ENCODE results near the gene SYNE2.
"Not testable (repeated sequence)": the region's sequence is repeated elsewhere in the genome, so short reads cannot be mapped to it uniquely, and the experiment has no call there.

SYNE2 gene

DNA sequence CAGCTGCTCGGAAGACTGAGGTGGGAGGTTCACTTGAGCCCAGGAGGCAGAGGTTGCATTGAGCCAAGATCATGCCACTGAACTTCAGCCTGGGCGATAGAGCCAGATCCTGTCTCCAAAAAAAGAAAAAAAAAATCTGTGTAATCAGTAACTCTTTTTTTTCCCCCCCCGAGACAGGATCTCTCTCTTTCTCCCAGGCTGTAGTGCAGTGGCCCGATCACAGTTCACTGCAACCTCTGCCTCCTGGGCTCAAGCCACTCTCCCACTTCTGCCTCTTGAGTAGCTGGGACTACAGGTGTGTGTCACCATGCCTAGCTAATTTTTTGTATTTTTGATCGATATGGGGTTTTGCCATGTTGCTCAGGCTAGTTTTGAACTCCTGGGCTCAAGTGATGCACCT lies 113.6 kb downstream of the SYNE2 start:
- DNase-seq = no peak

DNA sequence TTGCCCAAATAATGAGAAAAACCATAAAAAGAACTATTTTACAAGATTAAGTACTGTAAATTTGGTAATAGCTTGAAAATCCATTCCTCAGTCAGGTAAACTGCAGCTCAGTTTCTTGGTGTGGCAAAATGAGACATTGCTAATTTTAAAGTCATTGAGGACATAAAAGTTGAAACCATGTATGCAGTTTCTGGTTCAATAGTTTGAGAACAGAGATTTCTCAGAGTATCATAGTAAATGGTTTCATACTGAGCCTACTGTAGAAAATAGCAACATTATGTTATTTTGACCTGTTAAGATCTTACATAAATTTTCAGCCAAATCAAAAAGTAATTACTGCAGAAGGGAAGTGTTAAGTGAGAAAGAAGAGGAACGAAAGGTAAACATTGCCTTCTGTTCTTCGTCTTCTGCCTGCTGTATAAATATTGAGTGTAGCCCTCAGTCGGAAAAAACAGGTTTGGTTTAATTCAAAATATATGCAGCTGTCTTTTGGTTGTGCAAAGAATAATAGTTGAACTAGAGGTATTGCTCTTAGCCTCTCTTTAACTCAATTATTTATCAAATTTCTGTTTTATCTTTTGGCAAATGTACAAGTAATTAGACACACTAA lies 119.6 kb downstream of the SYNE2 start:
- no peak for DNase-seq

DNA sequence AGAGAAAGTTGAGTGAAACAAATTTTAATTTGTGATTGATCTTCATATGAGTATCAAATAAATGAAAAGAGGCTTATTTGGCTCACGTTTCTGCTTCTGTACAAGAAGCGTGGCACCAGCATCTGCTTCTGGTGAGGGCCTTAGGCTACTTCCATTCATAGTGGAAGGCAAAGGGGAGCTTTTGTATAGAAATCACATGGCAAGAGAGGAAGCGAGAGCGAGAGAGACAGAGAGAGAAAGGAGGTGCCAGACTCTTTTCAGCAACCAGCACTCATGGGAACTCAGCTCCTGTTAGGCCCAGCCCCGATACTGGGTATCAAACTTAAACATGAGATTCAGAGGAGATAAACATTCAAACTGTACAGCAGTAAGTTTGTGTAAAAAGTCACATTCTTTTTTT lies 121.4 kb downstream of the SYNE2 start:
- no peak for DNase-seq

DNA sequence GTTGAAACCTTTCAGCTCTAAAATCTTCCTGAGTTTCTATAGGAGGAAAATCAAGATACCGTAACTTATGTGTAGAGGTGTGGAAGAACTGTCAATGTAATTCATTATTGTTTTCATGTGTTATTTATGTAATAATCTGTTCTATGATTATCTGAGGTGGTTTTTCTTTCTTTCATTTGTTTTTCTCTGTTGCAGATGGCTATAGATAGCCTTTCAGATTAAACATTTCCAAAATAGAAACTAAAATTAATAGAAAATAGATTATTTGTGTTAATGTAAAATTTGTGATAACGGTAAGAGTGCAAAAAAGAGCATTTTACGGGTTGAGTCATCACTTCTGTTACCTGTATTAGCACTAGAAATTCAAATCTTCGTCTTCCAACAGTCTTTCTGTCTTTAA lies 128.8 kb downstream of the SYNE2 start:
- DNase-seq = no peak

DNA sequence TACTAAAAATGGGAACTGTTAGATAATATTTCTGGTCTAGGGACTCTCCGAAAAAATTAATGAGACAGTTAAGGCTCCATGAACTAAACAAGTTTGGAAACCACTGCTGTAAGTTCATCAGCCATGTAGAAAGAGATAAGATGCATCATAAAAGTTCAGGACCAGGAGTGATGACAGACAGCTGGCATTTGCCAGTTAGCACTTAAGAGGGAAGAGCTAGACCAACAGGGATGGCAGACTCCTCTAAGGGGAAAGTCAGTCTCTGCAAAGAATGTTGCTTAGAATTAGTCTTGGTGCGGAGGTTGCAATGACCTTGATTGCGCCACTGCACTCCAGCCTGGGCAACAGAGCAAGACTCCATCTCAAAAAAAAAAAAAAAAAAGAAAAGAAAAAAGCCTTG lies 129.4 kb downstream of the SYNE2 start:
- DNase-seq = no peak

DNA sequence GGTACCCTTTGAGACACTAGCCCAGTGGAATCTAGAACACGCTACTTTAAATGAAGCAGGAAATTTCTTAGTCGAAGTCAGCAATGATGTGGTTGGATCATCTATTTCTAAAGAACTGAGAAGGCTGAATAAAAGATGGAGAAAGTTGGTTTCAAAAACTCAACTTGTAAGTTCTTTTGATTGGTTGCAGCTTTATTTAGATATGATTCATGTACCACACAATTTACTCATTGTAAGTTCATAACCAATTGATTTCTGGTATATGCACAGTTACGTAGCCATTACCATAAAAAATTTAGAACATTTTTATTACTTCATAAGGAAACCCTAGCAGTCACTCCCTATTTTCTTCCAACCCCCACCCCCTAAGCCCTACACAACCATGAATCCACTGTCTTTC lies 129.8 kb downstream of the SYNE2 start:
- no peak for DNase-seq

DNA sequence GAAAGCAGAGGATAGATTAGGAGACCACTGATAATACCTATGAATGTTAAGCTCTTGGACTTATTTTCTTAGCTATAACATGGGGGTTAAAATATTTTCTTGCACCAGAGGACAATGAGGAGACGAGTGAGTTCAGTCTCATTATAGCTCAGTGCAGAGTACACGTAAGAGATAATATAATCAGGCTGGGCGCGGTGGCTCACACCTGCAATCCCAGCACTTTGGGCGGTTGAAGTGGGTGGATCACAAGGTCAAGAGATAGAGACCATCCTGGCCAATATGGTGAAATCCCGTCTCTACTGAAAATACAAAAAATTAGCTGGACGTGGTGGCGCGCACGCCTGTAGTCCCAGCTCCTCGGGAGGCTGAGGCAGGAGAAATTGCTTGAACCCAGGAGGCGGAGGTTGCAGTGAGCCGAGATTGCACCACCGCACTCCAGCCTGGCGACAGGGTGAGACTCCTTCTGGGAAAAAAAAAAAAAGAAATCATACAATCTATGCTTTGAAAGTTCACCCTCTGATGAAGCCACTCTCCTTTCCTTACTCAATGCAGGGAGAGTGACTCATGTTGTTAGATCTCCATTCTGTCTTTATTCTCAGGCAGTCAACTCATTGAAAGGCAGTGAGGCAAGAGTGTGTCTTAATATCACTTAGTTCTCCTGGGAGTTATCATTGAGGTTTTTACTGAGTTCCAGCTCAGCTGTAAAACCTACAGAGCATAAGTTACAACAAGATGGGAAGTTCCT lies 134.2 kb downstream of the SYNE2 start:
- DNase-seq = no peak

DNA sequence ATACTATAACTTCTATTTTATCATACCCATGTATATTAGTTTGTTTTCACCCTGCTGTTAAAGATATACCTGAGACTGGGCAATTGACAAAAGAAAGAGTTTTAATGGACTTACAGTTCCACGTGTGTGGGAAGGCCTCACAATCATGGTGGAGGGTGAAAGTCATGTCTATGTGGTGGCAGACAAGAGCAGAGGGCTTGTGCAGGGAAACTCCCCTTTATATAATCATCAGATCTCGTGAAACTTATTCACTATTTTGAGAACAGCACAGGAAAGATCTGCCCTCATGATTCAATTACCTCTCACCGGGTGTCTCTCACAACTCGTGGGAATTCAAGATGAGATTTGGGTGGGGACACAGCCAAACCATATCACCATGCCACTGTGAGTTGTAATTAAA lies 135.8 kb downstream of the SYNE2 start:
- DNase-seq = no peak

DNA sequence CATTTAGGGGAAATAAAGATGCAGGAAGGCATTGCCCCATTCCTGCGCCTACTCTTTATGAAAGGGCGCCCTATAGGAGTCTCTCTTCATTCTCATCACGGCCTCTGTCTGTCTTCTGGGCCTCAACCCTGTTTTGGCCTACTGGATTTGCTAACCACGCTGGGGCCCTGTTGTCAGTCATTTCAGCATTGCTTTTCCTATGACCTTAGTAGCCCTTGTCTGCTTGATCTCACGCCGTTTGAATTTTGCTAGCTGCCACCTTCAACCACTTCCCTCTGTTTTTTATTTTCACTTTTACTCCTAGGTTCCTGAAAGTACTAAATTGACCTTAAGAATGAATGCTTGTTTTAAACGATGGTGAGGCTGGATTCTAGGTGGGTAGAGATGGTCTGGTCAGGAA lies 139.0 kb downstream of the SYNE2 start:
- DNase-seq = no peak

DNA sequence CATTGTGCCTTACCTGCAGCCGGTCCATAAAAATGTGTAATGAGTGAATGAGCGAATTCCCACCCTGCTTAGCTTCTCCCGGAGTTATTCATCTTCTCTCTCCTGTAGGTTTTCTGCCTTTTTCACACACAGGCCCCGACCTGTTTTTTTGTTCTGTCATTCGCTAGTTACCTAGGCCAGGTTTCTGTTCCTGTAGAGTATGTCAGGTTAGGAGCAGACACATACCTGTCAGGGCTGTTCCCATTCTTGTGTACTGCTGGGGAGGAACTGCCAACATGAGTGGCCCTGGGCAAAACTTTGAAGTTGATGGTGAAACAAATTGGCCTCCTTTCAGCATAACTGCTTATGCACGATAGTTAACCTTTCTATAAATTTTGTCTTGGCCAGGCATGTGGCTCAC lies 140.1 kb downstream of the SYNE2 start:
- no peak for DNase-seq

DNA sequence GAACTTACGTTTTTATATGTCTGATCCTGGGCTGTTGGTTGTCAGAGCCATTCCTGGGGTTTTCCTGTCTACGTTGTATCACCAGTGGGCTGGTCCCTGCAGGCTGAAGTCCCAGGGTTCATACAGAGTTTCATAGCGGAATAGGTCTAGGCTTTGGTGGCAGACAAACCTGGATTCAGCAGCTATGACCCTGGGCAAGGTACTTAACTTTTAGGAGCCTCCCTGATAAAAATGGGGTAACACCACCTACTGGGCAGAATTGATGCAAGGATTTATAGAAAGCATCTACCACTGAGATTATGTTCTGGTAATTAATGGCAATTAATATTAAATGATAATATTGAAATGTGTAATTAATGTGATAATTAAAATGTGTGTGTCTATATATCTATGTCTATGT lies 141.2 kb downstream of the SYNE2 start:
- DNase-seq = no peak

DNA sequence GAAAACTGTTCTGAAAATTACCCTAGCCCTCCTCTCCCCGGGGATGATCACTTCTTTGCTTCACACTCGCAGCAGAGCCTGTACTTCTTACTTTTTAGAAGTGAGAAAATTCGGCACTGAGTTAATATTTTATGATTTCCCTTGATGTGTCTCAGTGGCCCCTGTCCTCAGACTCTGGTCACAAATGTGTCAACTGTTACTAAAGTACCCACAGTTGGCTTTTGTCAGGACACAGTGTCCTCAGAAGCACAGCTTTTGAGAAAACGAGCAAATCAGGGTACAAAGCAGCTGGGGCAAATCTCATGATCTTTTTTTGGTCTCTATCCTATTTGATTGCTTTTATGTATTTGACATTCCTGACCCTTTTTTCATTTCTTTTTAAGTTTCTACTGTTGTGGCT lies 142.5 kb downstream of the SYNE2 start:
- no peak for DNase-seq

DNA sequence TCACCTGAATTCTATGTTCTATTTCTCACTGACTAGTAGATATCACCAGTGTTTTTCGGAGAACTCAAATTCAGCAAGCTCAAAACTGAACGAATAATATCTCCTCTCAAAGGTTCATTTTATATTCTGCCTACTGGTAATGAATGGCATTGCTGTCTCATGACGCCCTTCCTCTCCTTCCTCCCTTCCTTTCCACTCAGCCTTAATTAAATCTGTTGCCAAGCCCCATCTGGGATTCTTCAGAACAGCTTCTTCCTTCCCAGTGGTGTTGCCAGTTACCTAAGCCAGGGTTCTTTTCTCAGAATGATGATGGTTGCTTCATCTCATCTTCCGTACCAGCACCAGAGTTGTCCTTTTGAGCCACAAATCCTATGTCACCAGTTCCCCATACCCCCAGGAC lies 143.2 kb downstream of the SYNE2 start:
- no peak for DNase-seq

DNA sequence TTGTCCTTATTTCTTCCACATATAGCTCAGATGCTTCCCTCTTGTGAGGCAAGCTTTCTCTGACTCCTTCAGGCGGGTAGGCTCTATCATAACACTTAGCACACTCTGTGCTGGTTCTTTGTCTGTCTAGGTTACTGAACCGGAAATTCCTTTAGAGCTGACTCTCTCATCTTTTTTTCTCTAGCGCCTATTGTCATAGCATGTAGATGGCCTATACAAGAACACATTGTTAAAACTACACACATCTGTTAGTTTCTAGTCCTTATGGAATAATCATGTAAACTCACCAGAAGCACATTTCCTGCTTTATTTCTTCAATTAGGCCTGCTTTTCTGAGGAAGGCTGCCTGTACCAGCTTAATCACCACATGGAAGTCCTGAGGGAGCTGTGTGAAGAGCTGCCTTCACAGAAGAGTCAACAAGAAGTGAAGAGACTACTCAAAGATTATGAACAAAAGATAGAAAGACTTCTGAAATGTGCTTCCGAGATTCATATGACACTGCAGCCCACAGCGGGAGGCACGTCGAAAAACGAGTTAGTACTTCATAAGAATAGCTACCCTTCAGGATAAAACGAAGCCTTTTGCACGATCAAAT lies 143.9 kb downstream of the SYNE2 start:
- no peak for DNase-seq

DNA sequence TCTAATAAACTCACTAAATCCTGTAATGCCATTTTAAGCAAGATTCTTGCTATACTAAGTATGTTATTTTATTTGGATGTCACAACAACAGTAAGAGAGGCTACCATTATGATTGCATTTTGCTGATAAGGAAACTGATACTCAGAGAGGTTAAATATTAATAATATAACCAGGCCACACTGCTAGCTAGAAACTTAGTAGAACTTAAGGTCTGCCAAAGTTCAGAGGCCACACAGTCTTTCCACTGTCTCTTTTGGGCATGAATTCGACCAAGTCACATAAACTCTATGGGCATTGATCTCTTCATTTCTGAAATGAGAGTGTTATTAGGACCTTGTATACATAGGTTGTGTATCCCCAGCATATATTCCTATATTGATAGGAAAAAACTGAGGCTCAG lies 147.9 kb downstream of the SYNE2 start:
- DNase-seq = no peak

DNA sequence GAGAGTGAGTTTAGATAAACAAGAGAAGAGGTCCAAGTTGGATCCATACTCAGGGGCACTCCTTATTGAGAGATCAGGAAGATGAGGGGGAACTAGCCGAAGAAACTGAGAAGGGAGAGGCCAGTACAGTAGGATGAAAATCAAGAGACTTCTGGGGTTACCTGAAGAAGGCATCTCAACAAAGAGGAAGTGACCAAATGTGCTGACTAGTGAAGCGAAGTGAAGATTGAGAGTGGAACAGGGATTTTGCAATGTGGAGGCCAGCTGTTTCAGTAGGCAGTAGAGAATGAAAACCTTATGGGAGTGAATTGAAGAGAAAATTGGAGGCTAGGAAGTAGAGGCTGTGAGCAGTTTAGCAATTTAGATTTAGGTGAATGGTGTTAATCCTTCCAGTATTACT lies 153.0 kb downstream of the SYNE2 start:
- no peak for DNase-seq

DNA sequence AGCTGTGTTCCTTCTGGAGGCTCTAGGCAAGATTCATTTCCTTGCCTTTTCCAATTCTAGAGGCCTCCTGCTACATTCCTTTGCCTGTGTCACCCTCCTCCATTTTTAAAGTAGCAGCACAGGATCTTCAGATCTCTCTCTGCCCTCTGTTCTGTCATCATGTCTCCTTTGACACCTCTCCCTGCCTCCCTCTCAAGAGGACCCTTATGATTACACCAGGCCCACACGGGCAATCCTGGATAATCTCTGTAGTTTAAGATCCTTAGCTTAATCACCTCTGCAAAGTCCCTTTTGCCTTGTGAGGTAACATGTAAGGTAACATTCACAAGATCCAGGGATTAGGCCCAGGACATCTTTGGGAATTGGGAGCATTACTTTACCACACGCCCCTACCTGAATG lies 155.2 kb downstream of the SYNE2 start:
- DNase-seq = no peak

DNA sequence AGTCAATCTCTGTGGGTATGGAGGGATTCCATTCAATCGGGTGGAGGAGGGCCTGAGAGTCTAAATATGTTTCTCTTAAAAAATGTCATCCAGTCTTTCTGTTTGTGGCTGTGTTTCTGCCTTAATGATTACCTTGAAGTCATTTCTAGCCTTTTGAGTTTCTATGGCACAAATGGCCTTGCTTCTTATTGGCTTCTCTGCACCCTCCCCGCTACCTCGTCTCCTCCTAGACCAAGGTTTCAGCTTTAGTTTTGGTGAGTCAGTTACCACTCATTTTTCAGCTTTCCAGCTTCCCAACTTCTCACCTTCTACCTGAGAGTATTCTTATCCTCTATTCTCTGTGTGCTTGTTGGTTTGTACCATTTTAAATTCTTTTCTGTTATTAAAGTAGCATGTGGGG lies 159.2 kb downstream of the SYNE2 start:
- no peak for DNase-seq

DNA sequence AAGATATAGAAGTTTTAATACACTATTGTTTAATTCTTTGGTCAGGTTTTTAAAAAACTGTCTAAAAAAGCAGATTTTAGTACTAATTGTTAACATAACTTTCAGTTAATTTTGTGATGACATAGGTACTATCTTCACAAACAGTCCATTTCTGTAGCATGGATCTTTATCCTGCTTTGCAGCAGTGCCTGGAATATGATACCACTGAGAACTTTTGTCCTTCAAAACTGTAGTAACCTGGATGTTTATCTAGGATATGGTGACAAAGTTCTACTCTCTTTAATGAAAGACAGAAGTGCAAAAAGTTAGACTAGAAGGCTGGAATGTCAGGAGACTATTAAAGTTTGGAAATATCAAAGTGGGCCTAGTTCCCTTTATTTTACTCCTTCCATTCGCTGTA lies 159.9 kb downstream of the SYNE2 start:
- no peak for DNase-seq

DNA sequence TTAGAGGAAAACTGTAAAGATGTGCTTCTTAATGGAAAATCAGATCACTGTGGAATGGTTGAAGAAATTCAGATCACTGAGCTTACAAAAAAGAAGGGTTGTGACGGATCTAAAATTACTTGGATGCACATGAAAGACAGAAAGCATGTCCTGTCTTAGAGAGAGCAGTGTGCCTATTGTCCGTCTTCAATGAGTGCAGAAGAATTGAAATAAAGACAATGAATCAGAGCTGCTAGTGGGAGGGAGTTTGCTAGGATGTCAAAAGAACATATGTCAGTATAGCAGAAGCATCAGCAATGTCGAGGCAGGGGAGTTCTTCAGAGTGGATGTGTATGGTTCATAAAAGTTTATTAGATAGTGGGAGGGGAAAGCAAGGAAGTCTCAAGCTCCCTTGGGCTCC lies 172.7 kb downstream of the SYNE2 start:
- DNase-seq = no peak

DNA sequence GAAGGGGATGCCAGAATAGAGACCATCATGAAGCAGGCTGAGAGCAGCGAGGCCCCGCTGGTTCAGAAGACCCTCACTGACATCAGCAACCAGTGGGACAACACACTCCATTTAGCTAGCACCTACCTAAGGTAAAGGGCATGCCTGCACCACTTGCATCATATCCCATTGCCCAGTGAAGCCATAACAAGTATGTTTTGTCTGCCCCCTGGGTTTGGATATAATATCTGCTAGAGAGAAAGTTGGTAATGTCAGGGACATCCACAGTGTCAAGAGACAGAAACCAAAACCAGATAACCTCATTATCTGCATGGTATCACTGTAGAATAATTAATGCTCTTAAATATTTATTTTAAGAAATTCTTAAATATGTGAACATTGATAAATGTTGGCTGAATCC lies 173.8 kb downstream of the SYNE2 start:
- DNase-seq = no peak

DNA sequence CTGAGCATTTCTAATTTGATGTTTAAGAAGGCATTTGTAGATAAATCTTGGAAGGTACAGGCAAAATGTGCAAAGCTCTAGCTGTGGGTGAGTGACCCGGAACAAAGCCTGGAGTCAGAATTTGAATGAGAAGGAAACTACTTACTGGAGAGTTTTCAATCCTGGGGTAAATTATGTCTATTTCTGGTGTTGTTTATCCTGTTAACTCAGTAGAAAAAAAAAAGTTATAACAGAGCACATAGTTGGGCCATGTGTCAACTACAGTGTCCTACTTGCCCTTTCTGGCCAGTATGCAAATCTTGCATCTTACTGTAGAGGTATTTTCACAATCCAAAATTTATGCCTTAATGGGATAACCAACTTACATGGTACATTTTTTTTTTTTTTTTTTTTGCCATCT lies 182.3 kb downstream of the SYNE2 start:
- DNase-seq = no peak

DNA sequence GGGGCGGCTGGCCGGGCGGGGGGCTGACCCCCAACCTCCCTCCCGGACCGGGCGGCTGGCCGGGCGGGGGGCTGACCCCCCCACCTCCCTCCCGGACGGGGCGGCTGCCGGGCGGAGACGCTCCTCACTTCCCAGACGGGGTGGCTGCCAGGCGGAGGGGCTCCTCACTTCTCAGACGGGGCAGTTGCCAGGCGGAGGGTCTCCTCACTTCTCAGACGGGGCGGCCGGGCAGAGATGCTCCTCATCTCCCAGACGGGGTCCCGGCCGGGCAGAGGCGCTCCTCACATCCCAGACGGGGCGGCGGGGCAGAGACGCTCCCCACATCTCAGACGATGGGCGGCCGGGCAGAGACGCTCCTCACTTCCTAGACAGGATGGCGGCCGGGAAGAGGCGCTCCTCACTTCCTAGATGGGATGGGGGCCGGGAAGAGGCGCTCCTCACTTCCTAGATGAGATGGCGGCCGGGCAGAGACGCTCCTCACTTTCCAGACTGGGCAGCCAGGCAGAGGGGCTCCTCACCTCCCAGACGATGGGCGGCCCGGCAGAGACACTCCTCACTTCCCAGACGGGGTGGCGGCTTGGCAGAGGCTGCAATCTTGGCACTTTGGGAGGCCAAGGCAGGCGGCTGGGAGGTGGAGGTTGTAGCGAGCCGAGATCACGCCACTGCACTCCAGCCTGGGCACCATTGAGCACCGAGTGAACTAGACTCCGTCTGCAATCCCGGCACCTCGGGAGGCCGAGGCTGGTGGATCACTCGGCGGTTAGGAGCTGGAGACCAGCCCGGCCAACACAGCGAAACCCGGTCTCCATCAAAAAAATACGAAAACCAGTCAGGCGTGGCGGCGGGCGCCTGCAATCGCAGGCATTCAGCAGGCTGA lies 185.3 kb downstream of the SYNE2 start:
- not testable (repeated sequence) for DNase-seq
